T-helper 9 cell (primary cell): Measurements from ENCODE around the gene CDH16.
A peak's percentile ranks its signal among the peaks of the same experiment; 100 is the strongest.

Source experiments
- DNase-seq: peaks from one replicate; pipeline ENCODE4 v3.0.0-alpha.2; 2020

CDH16 gene

GRCh38 chr16:66926171-66926947 is 7.7 kb upstream of the CDH16 start:
- DNase-seq, result no peak

DNA sequence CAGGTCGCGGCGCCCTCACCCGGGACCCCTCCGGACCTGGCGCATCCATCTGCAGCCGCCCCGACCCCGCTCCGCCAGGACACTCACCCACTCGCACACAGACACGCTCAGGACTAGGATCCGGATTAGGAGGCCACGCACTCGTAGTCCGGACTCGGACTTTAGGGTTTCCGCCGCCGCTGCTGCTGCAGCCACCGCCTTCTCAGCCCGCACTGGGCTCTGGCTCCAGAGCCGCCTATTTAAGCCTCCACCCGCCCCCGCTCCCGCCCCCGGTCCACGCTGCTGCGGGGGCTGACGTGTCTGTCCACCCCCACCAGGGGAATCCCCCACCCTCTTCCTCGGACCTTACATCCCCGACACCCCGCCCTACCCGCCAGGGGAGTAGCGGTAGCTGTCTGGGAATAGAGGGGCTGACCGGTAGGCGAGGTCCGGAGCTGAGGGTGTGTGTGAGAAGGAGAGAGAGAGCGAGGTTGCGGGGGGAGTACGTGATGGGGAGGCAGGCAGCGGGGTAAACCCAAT is 6.7 kb upstream of the CDH16 start, which contains the start of gene RRAD:
RRAD (minus strand) TSS at position 214 of the 519 bp plus-strand sequence. CDS start 356 bp downstream, outside the sequence.
- DNase-seq, result no peak

DNA sequence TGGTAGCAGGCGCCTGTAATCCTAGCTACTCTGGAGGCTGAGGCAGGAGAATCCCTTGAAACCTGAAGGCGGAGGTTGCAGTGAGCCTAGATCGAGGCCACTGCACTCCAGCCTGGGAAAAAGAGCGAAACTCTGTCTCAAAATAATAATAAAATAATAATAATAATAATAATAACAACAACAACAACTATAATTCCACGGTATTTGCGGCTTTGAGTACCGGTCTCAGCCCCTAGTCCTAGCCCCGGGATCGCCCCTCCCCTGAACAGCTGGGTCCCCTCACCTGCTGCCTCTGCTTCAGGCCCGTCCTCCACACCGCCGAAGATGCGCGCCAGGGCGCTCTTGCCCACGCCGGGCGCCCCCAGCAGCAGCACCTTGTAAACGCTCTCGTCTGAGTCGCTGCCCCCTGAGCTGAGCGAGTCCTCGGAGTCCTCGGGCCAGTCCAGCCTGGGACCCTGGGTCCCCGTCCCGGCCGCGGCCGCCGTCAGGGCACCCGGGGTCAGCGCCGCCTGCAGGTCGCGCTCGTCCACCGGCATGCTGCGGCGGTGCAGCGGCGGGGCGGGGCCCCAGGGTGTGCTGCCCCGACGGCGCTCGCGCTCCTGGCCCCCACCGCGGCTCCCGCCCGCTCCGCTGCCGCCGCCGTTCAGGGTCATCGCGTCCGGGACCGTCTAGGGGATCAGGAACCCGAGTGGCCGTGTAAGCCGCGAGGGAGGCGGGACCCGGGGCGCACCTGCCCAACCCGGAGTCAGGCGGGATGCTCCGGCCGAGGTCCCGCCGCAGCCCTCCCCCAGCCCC is 6.0 kb upstream of the CDH16 start:
- peak; percentile 18 for DNase-seq

- no peak for DNase-seq
Observed at GRCh38 chr16:66923866-66924265, 5.2 kb upstream of the CDH16 start.

DNA sequence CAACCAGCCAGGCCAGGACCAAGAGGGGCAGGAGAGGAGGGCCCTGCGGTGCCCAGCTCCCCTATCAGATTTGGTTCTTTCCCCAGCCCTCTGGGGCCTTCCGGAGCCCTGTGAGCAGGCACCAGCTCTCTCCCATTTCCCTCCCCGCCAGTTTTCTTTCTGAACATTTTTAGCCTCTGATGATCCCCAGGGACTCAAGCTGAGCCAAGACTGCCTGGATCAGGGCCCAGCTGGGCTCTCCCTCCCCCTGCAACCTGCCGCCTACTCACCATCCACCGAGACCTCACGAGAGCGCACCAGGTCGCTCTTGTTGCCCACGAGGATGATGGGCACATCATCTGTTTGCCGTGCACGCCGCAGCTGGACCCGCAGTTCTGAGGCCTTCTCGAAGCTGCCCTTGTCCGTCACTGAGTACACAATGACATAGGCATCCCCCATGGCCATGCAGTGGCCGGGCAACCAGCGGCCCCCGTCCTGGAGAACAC is 4.6 kb upstream of the CDH16 start:
- no peak for DNase-seq

GRCh38 chr16:66921729-66922450 is 3.2 kb upstream of the CDH16 start:
- no peak for DNase-seq

- no peak for DNase-seq
Observed at GRCh38 chr16:66920924-66921680, 2.4 kb upstream of the CDH16 start.

- DNase-seq, result no peak
Observed at GRCh38 chr16:66920299-66920590, 1.6 kb upstream of the CDH16 start.

DNA sequence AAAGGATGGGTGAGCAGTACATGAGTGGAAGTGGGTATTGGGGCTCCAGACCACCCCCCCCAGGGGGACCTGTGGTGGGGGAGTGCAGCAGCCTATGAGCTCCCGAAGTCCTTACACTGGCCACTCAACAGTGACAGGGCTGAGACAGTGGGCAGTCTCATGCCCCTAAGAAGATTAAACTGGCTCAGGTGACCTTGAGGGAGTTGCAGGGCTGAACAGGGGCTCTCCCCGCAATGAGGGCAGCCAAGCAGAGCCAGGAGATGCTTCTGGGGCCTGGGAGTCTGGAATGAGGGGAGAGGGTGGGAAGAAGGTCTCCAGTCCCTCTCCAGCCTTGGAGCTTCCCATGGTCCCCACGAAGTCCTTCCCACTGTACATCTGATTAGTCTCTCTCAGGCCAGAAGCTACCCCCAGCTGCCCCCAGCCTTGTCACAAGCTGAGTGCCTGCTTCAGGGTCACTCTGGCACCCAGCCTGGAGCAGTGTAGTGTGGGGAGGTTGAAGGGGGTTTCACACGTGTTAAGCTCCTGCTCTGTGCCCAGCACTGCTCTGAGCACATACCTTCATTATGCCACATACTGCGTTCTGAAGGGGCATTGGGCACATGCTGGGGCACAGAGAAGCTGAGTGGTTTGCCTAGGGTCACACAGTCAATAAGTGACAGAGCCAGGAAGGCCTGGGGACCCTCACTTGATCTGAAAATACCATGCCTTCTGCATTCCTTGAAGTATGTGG is 1.0 kb upstream of the CDH16 start:
- DNase-seq, result no peak

- DNase-seq, result no peak
Observed at GRCh38 chr16:66918355-66918754, 330 bp downstream of the CDH16 start.

DNA sequence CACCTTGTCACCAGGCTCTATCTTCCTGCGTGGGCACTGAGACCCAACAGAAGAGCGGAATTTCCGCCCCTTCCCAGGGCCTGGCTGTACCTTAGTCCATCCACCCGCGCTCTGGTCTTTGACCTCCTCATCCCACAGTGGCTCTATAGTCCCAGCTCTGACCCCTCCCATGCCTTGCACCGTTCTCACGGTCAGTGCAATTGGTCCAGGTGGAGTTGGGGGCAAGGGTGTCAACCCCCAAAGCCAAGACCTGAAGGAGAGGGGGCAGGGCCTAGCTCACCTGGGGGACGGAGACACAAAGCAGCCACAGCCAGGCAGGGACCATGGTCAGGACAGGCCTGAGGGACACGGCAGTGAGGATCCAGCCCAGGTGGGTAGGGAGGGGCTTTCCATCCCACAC is 944 bp downstream of the CDH16 start:
- no peak for DNase-seq

GRCh38 chr16:66916518-66916917 is 2.2 kb downstream of the CDH16 start:
- no peak for DNase-seq

GRCh38 chr16:66915041-66915440 is 3.6 kb downstream of the CDH16 start:
- DNase-seq, result no peak

GRCh38 chr16:66914541-66914940 is 4.1 kb downstream of the CDH16 start:
- no peak for DNase-seq

GRCh38 chr16:66913711-66914110 is 5.0 kb downstream of the CDH16 start:
- DNase-seq, result no peak

- no peak for DNase-seq
Observed at GRCh38 chr16:66913081-66913480, 5.6 kb downstream of the CDH16 start.

DNA sequence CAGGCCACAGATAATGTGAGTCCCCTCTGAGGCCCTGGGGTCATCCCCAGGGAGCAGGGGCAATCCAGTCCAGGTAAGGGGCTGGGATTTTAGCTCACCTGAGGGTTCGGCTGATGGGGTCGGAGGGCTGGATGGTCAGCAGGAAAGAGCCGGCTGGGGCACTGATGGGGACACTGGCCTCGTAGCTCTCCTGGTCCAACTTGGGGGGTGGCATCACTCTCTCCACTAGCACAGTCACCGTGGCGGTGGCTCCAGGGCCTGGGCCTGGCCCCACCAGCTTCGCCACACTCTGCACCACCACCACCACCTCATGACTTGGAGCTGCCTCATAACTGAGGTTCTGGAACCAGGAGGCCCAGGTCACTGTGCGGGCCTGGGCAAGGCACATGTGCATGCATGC is 6.9 kb downstream of the CDH16 start:
- DNase-seq, result no peak

DNA sequence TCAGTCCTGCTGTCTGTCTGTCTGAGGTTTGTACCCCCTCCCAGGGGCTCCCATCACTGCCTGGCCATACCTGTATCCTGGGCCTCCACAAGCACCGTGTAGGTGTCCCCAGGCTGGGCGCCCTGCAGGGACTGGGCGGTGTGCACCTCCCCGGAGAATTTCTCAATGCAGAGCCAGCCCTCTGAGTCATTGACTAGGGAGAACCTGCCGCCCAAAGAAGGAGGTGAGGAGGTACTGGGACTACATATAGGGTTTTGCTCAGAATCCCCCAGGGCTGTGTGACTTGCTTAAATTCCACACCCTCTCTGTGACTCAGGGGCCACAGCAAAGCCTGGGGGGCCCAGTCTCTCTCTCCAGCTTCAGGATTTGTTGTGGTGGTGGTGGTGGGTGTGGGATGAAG is 7.6 kb downstream of the CDH16 start:
- DNase-seq, result no peak

DNA sequence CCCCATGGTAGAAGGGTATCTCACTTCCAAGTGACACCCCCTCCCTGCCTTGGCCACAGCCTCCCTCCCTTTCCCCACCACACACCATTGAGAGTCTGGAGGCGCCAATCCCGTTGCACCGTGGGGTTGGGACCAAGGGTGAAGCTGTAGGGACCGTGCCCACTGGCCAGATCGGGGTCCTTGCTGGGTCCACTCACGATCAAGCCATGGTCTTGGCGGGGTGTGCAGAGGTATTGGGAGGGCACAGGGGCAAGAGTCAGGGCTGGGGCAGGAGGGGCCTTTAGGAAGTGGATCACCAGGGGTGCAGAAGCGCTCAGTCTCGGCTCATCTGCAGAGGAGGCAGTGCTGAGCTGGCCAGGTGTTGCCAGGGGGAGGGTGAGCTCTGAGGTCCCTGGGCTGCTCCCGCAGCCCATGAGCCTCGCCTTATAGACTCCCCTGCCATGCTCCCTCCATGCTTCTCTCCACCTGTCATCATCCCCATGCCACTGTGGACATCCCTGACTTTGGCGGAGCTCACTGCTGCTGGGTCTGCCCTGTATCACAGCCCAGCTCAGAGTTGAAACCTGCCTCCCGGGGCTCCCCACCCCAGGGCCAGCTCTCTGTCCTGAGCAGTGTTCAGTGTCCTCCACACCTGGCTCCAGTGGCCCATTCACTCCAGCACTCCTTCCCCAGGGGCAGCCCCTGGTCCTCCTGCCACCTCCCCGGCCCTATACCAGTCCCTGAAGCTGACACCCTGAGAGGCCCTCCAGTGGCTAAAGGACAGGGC is 8.3 kb downstream of the CDH16 start:
- no peak for DNase-seq

DNA sequence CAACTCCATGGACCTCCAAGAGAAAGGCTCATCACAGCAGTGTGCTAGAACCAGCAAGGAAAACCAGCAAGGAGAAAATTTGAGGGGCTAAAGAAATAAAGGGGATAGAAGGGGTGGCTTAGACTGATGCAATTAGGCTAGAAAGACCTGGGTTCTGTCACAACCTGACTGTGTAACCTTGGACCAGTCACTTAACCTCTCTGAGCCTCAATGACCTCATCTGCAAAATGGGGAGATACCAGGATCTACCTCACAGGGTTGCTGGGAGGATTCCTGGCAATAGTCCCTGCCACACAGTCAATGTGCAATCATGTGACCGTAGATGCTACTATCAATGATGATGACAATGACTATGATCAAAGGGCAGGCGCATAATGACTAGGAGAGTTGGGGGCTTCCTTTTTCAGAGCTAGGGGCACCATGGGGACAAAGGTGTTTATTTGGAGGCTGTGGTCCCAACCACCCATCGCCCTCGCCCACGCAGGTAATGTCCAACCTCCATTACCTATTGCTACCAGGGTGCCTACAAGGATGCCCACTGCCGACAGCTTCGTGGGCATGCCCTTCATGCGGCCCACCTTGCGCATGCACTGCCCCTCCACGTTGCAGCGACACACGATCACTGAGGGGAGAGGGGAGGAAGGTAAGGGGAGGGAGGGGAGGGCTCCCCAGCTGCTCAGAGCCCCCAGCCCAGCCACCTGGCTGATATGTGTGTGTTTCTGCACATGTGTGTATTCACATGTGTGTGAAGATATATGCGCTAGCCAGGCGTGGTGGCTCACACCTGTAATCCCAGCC is 9.7 kb downstream of the CDH16 start:
- no peak for DNase-seq
